ENCODE measurements around the gene STK11IP.

The STK11IP gene

DNA sequence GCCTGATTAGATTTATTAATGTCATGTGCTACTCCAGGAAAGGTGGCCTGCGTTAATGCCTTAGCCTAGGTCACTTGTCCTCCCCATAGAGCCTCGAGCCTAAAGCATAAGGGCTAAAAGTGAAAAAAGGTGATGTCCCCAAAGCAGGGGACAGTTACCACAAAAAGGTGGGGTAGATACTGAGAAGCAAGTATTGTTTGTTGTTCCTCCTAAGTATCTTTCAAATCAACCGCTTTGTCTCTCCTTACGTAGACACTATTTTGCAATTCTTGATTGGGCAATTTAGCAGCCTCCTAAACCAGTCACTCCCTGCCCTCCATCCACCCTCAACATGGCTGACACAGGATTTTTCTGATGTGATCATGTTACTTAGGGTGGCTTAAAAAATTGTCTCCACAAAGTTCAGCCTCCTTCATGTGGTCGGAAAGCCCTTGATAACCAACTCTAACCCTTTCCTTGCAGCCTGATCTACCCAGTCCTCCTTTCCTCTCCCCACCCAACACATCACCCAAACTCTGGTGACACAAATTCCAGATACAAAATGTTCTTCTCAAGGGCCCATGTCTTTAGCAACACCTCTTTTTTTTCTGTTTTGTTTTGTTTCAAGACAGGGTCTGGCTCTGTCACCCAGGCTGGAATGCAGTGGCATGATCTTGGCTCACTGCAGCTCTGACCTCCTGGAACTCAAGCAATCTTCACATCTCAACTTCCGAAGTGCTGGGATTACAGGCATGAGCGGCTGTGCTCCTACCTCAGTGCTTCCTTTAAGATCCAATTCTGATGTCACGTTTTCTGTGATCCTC lies 18.6 kb upstream of the STK11IP start:
- no peak for DNase-seq

DNA sequence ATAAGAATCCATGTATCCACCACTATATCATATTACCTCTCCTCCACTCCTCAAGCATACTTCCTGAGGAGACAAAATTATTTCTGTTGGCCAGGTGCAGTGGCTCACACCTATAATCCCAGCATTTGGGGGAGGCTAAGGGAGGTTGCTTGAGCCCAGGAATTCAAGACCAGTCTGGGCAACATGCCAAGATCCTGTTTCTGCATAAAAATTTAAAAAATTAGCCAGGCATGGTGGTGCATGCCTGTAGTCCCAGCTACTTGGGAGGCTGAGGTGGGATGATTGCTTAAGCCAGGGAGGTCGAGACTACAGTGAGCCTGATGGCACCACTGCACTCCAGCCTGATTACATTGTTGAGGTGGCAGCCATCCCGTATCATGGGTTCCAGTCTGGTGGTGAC lies 16.3 kb upstream of the STK11IP start:
- no peak for DNase-seq

DNA sequence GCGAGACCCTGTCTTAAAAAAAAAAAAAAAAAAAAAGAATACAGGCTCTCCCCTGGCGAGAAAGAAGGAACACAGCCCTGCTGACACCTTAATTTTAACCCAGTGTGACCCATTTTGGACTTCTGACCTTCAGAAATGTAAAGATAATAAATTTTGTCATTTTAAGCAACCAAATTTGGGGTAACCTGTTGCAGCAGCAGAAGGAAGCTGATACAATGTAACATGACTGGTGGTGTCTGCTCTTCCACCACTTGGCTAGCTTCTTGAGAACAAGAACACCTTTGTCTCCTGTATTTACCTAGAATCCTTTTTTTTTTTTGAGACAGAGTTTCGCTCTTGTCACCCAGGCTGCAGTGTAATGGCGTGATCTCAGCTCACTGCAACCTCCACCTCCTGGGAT lies 6.6 kb upstream of the STK11IP start:
- no peak for DNase-seq

DNA sequence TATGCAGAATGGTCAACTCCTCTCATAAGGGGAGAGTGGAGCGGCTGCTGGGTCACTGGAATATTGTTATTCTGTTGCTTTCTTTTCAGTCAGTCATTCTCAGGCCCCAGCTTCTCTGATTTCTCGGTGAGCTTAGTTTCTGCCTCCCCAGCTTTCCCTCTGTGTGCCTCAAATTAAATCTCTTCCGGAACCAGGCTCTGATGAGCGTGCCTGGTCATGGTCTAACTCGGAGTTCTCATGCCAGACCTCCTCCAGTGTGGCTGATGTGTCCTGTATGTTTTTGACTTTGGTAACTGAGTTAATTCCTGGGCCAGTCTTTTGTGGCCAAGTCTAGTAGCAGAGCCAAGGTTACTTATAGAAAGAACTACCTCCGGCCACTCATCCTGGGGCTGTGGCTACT lies 4.9 kb upstream of the STK11IP start:
- DNase-seq, result no peak

DNA sequence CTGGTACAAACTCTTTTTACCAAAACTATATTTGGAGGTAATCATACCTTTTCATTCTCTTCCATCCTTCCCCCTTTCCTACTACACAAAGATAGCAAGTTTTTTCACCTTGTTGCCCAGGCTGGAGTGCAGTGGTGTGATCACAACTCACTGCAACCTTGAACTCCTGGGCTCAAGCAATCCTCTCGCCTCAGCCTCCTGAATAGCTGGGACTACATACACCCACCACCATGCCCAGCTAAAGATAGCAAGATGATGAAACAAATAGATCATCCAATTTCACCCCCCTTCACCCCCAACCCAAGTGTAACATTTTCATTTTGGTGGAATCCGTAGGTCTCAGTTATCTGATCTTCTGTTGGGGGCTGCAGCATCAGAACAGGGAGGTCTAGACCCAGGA lies 4.5 kb upstream of the STK11IP start:
- DNase-seq, result no peak

DNA sequence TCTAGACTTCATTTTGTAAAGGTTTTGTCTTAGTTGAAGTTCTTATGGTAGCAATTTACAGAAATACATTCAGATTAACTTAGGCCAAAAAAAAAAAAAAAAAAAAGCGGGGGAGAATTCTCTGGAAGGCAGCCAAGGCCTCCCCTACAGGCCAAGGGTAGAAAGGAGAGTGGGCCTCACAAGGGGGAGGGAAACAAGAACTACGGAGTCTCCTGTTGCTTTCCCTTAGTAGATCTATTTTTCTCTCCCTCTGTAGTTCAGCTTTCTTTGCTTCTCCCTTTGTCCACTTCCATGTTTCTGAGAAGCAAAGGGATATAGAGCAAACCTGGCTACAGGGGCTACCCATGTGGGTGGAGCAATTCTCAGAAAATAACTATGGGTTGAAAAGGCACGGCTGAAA lies 2.4 kb upstream of the STK11IP start:
- no peak for DNase-seq

DNA sequence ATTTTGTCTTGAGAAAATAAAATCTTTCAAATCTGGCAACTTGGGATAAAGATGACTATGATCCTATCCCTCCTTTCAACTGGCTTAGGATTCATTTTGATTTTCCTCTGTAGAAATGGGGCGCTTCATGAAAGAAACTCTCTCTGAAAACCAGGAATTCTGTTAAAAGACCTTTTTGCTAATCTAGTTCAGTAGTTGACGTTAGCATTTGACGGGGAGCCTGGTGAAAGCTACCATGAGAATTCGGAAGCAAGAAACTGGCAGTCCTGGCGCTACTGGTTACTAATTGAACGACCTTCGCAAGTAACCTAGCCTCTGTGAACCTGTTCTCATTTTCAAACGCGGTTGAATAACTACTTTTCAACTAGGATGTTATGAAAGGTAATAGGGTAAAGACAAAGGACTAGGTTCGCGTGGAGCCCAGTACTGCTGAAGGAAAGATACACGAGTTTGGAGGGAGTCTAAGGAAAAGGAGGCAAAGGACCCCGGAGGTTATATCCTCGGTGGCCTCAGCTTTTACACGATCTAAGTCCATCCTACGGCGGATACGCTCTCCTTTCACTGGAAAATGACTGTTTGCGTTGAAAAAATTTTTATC lies 604 bp upstream of the STK11IP start:
- DNase-seq, result no peak

DNA sequence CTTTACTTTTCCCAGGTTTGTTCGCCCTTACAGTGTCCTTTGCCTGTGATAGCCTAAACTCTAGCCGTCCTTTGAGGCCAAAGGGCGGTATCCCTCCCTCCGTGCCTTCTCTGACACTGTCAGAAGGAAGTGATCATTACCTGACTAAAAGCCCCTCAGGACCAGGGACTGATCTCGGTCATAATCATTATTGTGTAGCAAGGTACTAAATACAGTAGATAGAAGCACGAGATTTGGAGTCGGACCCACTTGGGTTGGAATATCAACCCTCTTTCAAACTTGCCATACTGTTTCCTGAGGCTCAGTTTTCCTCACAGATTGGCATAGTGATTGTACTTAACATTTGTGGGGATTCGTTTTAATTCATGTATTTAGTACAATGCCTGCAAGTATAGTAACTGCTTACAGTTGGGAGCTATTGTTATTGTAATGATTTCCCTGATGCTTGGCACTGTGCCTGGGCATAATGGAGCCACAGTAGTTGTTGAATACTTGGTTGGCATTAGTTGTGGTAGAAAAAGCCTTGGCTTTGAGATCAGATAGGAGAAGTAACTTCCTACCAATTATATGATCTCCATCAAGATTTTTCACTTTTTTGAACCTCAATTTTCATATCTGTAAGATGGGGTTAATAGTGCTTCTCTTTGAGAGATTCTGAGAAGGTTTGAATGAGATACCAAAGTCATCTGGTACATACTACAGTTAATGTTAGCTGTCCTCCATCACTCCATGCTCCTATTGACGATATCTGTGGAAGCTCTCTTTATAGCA lies 836 bp downstream of the STK11IP start:
- DNase-seq, result no peak

DNA sequence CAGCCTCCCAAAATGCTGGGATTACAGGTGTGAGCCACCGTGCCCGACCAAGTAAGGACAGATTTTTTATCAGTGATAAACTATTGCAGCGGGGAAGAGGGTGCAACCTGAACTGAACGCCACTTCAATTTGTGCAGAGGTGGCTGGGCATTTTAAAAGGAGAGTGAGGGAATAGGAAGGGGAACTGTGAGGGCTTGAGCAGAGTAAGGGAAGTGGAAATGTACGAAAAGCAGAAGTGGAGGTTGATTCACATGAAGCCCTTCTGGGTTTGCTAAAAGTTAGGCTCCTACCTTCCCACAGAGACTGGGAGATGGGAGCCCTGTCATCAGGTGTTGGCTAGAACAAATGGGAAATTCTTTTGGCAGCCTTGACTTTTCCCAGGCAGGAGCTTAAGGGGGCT lies 6.1 kb downstream of the STK11IP start:
- DNase-seq, result no peak

DNA sequence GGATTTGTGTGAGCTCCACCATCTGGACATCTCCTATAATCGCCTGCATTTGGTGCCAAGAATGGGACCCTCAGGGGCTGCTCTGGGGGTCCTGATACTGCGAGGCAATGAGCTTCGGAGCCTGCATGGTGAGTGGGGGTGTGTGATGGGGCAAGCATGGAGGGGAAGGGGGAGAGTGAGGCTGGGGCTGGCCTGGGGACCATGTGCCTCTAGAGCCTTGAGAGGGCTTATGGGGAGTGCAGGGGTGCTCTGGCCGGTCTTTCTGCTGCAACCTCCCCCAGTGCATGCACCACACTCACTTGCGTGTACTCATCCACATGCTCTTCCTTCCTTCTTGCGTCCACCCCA lies 7.9 kb downstream of the STK11IP start:
- DNase-seq, result no peak

DNA sequence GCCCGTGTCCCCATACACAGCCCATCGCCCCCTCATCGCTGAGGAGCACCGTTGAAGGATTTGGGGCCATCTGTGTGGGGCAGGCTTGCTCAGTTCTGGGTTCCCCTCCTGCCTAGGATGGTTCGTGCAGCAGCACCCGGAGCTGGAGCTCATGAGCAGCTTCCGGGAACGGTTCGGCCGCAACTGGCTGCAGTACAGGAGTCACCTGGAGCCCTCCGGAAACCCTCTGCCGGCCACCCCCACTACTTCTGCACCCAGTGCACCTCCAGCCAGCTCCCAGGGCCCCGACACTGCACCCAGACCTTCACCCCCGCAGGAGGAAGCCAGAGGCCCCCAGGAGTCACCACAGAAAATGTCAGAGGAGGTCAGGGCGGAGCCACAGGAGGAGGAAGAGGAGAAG lies 10.3 kb downstream of the STK11IP start:
- no peak for DNase-seq

DNA sequence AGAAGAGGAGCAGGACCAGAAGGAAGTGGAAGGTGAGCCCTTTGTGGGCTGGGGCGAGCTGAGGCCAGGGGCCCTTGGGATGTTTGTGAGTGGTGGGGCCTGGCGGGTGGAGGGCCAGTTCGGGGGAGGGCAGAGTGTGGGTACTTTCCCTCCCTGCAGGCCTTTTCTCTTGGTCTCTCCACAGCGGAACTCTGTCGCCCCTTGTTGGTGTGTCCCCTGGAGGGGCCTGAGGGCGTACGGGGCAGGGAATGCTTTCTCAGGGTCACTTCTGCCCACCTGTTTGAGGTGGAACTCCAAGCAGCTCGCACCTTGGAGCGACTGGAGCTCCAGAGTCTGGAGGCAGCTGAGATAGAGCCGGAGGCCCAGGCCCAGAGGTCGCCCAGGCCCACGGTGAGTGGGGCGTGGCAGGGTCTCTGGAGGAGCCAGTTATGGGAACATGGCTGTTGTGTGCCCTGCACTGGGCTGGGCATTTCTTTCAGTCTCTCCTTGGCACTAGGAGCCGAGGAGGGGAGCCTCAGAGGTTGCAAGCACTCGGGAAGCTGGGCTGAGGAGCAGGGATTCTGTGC lies 10.8 kb downstream of the STK11IP start:
- DNase-seq, result no peak

DNA sequence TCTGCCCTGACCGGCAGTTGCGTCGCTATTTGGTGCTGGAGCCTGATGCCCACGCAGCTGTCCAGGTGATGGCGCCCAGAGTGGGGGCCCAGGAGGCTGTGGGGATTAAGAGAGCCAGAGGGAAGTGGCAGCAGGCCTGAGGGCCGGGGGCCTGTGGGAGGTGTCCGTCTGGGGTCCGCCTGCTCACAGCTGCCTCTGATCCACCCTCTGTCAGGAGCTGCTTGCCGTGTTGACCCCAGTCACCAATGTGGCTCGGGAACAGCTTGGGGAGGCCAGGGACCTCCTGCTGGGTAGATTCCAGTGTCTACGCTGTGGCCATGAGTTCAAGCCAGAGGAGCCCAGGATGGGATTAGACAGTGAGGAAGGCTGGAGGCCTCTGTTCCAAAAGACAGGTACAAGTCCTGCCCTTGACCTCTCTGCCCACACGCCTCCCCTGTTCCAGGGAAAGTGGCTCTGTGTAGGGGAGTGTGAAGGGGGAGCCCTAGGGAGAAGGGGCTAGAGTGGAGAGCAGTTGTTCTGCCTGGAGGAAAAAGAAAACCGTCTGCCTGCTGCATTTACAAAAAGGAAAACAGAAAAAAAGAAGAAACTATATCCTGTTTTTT lies 11.6 kb downstream of the STK11IP start:
- no peak for DNase-seq

DNA sequence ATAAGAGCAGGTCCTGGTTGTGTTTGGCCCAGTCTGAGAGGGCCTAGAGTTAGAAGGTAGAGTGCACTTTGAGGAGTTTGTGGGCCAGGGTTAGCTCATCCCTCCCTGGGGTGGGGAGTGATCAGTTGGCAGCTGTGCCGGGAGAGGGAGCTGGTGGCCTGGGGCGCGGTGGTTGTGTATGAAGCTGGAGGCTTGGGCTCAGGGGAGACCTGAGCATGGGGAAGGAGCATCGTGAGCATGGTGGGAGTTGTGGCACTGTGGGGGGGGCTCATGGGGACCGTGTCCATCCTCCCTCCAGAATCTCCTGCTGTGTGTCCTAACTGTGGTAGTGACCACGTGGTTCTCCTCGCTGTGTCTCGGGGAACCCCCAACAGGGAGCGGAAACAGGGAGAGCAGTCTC lies 13.6 kb downstream of the STK11IP start:
- no peak for DNase-seq

DNA sequence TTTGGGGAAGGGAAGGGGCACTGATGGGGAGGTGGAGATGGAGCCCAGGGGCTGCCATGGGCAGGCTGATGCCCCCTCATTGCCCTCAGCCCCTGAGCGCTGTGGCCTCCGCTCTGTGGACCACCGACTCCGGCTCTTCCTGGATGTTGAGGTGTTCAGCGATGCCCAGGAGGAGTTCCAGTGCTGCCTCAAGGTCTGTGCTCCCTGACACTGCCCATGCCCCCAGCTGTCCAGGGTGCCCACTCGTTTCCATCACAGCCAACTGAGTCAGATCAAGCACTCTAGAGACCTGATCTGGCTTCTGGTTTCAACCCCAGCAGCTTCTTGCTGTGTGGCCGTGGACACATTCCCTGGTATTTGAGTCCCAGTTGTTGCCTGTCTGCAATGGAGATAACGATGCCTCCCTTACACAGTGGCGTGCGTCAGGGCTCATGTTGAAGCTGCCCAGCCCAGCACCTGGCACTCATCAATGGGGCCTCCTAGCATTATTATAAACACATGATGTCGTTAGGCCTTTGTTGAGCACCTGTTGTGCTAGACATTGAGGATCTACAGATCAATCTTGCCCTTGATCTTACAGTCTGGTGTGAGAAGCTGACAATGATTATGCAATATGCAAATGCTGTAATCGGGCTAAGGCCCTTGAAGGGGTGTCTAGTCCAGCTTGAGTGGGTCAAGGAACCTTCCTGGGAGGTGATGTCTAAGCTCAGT lies 14.4 kb downstream of the STK11IP start:
- no peak for DNase-seq

DNA sequence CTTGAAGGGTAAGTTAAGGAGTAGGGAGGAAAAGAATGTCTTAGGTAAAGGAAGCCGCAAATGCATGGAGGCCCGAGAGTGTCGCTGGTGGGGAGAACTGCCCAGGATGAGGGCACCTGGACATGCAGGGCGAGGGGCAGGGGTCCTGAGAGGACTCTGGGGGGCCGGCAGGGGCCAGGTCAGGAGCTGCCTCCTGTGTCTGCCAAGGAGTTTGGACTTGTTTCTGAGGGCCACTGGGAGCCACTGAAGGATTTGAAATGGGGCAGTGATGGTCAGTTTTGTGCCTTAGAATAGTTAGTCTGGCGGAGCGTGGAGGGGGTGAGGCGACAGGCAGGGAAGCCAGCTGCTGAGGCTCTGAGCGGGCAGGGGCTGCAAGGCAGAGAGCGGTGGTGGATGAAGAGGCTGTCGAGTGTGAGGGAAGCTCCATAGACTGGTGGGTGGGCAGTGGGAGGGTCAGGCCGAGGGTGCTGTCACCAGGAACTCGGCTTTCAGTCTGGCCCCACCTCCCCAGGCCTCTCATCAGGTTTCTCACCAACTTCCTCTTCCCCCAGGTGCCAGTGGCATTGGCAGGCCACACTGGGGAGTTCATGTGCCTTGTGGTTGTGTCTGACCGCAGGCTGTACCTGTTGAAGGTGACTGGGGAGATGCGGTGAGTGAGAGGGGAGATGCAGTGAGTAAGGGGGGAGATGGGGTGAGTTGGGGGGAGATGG lies 15.1 kb downstream of the STK11IP start:
- no peak for DNase-seq

DNA sequence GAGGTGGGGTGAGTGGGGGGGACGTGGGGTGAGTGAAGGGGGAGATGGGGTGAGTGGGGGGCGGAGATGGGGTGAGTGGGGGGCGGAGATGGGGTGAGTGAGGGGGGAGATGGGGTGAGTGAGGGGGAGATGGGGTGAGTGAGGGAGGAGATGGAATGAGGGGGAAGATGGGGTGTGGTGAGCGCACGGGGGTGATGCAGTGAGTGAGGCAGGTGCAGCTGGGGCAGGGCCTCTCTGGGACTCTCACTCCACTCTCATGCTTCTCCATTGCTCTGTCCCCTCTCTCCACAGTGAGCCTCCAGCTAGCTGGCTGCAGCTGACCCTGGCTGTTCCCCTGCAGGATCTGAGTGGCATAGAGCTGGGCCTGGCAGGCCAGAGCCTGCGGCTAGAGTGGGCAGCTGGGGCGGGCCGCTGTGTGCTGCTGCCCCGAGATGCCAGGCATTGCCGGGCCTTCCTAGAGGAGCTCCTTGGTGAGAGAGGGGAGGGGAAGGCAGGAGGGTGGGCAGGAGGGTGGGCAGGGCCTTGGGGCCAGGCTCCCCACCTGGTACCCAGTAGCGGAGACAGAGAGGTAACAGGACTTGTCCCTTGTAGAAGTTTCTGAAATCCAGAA lies 15.9 kb downstream of the STK11IP start:
- no peak for DNase-seq

DNA sequence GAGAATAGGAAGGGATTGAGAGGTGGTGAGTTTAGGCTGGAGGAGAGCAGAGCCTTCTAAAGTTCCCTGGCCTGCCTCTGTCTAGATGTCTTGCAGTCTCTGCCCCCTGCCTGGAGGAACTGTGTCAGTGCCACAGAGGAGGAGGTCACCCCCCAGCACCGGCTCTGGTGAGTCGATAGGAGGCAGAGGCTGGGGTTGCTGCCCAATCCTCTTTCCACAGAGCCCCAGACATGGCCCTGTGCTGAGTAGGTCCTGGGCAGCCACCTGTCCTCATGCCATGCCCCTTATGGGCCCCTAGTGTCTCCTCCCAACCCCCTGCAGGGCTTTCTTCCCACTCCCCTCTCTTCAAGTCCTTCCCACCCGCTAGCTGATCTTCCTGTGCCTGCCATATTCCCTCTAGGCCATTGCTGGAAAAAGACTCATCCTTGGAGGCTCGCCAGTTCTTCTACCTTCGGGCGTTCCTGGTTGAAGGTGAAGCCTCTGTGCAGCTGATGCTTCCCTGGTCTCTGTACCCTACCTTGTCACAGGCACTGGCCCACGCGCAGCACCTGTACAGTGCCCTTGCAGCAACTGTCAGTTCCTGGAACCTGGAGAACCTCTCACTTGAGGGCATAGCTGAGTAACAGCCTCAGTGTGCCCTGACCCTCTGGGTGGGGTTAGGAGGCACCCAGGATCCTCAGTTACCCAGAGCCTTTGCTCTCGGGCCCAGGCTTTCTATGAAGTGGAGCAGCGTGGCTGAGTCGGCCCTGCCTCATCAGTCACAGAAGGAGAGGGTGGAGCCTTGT lies 16.6 kb downstream of the STK11IP start:
- DNase-seq, result no peak

DNA sequence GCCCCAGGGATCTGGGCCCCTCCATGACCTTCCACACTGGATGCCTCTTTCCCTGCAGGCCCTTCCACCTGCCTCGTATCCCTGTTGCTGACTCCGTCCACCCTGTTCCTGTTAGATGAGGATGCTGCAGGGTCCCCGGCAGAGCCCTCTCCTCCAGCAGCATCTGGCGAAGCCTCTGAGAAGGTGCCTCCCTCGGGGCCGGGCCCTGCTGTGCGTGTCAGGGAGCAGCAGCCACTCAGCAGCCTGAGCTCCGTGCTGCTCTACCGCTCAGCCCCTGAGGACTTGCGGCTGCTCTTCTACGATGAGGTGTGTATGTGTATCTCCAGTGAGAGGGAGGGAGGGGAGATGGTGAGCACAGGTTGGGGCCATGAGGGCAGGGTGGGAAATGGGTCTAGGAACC lies 17.4 kb downstream of the STK11IP start:
- no peak for DNase-seq

DNA sequence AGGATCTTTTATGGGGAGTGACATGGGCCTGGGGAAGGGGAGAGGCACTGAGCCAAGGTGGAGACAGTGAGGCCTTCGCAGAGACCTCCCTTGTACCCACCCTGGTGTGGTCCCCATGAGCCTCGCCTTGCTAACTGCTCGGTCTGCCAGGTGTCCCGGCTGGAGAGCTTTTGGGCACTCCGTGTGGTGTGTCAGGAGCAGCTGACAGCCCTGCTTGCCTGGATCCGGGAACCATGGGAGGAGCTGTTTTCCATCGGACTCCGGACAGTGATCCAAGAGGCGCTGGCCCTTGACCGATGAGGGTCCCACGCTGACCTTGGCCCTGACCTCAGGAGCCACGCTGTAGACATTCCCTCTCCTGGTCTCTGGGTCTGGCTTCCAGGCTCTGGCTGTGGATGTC lies 18.2 kb downstream of the STK11IP start:
- no peak for DNase-seq

DNA sequence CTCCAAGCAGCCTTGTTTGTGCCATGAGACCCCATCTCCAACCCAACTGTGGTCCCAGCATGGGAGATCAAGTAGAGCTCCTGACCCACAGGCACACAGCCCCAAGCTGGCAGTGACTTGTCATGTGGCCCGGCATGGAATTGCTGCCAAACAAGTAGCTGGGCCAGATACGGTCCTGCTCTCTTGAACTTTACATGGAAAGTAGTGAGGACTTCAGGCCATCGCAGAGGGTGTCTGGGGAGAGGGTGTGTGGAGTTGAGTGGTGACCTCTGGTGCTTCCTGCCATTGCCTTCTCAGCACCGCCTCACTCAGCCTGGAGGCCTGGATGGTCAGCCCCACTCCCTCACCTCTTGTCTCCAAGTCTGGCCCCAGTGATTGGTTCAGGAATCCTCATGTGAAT lies 18.9 kb downstream of the STK11IP start:
- DNase-seq, result no peak
